Measurements from ENCODE around the gene DLEU7. TPM values are rescaled to one million over a fixed set of nuclear protein-coding genes. Genes with fewer than 3 reads are reported as not detected.

DLEU7 gene
- total and polyA plus RNA-seq, 2 of the 13 experiments (the other 11 are each of a cell fraction or from before 2014, with no cell fraction given), result not detected

DNA sequence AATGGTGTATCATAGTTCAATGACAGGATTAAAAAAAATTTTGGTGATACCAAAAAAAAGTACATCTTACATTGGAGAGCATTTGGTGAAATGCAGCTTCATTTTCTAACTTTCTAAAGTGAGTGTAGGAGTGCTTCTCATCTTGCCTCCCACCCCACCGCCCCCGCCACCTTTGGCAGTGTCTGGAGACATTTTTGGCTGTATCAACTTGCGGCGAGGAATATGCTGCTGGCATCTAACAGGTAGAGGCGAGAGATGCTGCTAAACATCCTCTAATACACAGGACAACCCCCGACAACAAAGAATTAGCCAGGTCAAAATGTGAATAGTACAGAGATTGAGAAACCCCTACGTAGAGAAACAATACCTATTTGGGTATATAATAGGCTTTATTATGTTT is 1.7 kb downstream of the DLEU7 start:
- DNase-seq (ENCODE audit: low spot score) (no peak), ATAC-seq (no peak), FAIRE-seq (no peak)
- in situ Hi-C loops (cut with HindIII; ENCODE audit: extremely low pct_ligation_motif_present, low pct_unique_long_range_greater_than_20kb), result no loop called here
- Histone ChIP-seq H3K36me3 (replicated peaks in 1 of 2; ENCODE audit: control insufficient read depth in 1 of 2, insufficient read depth in 2 of 2, low read length in 2 of 2) (no peaks in the 10 kb centered on the region), H2AFZ (ENCODE audit: low read length) (no peak overlapping the region), H3K4me1 (ENCODE audit: insufficient read depth, low read length) (no peaks in the 10 kb centered on the region), H4K20me1 (ENCODE audit: insufficient read depth, low read length) (no peaks in the 10 kb centered on the region), H3K4me2 (ENCODE audit: low read depth, low read length) (no peak overlapping the region), H3K27me3 (ENCODE audit: control insufficient read depth in 1 of 2, insufficient read depth in 2 of 2, low read length in 2 of 2) (no peaks in the 10 kb centered on the region), H3K9me3 (ENCODE audit: low read length) (no peaks in the 10 kb centered on the region), H3K79me2 (ENCODE audit: insufficient read depth, low read length) (no peaks in the 10 kb centered on the region), H3K4me3 (replicated peaks in 1 of 3; ENCODE audit: insufficient read depth in 1 of 3, low read depth in 2 of 3, low read length in 3 of 3) (no peak overlapping the region), H3K9ac (ENCODE audit: insufficient read depth, low read depth, low read length) (no peak overlapping the region), H3K27ac (ENCODE audit: extremely low read length, insufficient read depth, low read length) (no peak overlapping the region)
- intact Hi-C loops (cut with micrococcal nuclease; ENCODE audit: unreplicated experiment), result no loop called here
- WGBS (ENCODE audit: low lambda C conversion rate), result 93% methylated on average over 7 of the region's 7 CpGs
- TF ChIP-seq, protein P1, sequence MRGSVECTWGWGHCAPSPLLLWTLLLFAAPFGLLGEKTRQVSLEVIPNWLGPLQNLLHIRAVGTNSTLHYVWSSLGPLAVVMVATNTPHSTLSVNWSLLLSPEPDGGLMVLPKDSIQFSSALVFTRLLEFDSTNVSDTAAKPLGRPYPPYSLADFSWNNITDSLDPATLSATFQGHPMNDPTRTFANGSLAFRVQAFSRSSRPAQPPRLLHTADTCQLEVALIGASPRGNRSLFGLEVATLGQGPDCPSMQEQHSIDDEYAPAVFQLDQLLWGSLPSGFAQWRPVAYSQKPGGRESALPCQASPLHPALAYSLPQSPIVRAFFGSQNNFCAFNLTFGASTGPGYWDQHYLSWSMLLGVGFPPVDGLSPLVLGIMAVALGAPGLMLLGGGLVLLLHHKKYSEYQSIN (CRISPR knock-in tag; IDR thresholded peaks at IDR 0.05; ENCODE audit: borderline replicate concordance), result no peak
- no peak for TF ChIP-seq HES4 (CRISPR knock-in tag; IDR thresholded peaks at IDR 0.05; ENCODE audit: borderline replicate concordance)
- TF ChIP-seq SRSF9 (IDR thresholded peaks at IDR 0.05; ENCODE audit: borderline replicate concordance, insufficient read depth, low read depth, low read length, poor library complexity, severe bottlenecking), result no peak
- CTCF ChIA-PET (ENCODE audit: low intra/inter-chr PET ratio, low total read pairs), result no interaction called here
- POLR2A ChIA-PET, result no interaction called here
- BruUV-seq (replicated peaks), result no TSS peak

DNA sequence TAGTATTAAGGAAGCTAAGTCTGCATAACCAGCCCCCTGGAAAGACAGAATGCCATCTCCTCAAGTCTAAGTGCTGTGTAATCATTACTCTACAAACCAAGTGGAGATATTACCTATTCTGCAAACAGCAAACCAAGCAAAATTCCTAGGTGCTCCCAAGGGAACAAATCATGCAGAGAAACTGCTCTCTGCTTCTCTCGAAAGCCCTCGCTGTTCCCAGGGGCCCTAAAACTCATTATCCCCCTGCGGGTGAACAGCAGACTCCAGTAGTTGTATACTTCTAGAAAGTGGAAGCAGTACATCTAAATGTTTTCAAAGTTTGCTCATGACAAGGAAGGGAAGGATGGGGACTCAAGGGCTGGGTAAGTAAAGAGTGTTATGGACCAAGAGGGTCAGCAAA is 3.2 kb downstream of the DLEU7 start:
- H3K9me3 ChIP-seq (ENCODE audit: low read length), result no peaks in the 10 kb centered on the region
- ATAC-seq (no peak), FAIRE-seq (no peak), DNase-seq (ENCODE audit: low spot score) (no peak)
- ChIA-PET POLR2A (no interaction called here), CTCF (ENCODE audit: low intra/inter-chr PET ratio, low total read pairs) (no interaction called here)
- H3K4me1 ChIP-seq (ENCODE audit: insufficient read depth, low read length), result no peaks in the 10 kb centered on the region
- intact Hi-C loops (cut with micrococcal nuclease; ENCODE audit: unreplicated experiment) (no loop called here), in situ Hi-C loops (cut with HindIII; ENCODE audit: extremely low pct_ligation_motif_present, low pct_unique_long_range_greater_than_20kb) (no loop called here)
- no peak overlapping the region for H3K4me3 ChIP-seq (replicated peaks in 1 of 3; ENCODE audit: insufficient read depth in 1 of 3, low read depth in 2 of 3, low read length in 3 of 3)
- no peaks in the 10 kb centered on the region for H3K36me3 ChIP-seq (replicated peaks in 1 of 2; ENCODE audit: control insufficient read depth in 1 of 2, insufficient read depth in 2 of 2, low read length in 2 of 2)
- no peaks in the 10 kb centered on the region for H3K27me3 ChIP-seq (ENCODE audit: control insufficient read depth in 1 of 2, insufficient read depth in 2 of 2, low read length in 2 of 2)
- no peak overlapping the region for H3K9ac ChIP-seq (ENCODE audit: insufficient read depth, low read depth, low read length)
- no peak overlapping the region for H3K27ac ChIP-seq (ENCODE audit: extremely low read length, insufficient read depth, low read length)
- H2AFZ ChIP-seq (ENCODE audit: low read length), result no peak overlapping the region
- H3K4me2 ChIP-seq (ENCODE audit: low read depth, low read length), result no peak overlapping the region
- no peaks in the 10 kb centered on the region for H3K79me2 ChIP-seq (ENCODE audit: insufficient read depth, low read length)
- BruUV-seq (replicated peaks), result no TSS peak
- 91% methylated on average over 3 of the region's 3 CpGs for WGBS (ENCODE audit: low lambda C conversion rate)
- no peaks in the 10 kb centered on the region for H4K20me1 ChIP-seq (ENCODE audit: insufficient read depth, low read length)
- no peak for TF ChIP-seq TBP (CRISPR knock-in tag; IDR thresholded peaks at IDR 0.05)
- TF ChIP-seq ISL2 (CRISPR knock-in tag; IDR thresholded peaks at IDR 0.05), result no peak
- TF ChIP-seq, protein P2, sequence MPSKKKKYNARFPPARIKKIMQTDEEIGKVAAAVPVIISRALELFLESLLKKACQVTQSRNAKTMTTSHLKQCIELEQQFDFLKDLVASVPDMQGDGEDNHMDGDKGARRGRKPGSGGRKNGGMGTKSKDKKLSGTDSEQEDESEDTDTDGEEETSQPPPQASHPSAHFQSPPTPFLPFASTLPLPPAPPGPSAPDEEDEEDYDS (CRISPR knock-in tag; IDR thresholded peaks at IDR 0.05), result no peak
- TF ChIP-seq, protein P3, sequence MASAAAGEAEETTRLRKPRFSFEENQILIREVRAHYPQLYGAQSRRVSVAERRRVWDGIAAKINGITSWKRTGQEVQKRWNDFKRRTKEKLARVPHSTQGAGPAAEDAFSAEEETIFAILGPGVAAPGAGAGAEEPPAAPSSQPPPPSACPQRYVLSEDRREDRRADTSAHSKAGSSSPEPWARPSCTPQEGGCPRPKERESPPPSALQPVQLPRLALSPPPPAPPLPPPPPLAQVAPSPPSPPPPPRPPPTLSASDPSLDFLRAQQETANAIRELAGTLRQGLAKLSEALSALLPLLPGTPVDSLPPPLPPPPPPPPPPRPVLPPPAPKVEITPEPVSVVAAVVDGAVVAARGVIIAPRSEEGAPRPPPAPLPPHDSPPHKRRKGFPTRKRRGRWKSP (CRISPR knock-in tag; IDR thresholded peaks at IDR 0.05), result no peak
- TF ChIP-seq ZNF761 (CRISPR knock-in tag; conservative IDR thresholded peaks at IDR 0.05), result no peak
- TF ChIP-seq, protein P4, sequence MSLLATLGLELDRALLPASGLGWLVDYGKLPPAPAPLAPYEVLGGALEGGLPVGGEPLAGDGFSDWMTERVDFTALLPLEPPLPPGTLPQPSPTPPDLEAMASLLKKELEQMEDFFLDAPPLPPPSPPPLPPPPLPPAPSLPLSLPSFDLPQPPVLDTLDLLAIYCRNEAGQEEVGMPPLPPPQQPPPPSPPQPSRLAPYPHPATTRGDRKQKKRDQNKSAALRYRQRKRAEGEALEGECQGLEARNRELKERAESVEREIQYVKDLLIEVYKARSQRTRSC (CRISPR knock-in tag; IDR thresholded peaks at IDR 0.05; ENCODE audit: low read depth), result no peak
- no peak for TF ChIP-seq NFATC3 (CRISPR knock-in tag; IDR thresholded peaks at IDR 0.05)
- TF ChIP-seq ZNF30 (CRISPR knock-in tag; IDR thresholded peaks at IDR 0.05), result no peak
- TF ChIP-seq, protein P5, sequence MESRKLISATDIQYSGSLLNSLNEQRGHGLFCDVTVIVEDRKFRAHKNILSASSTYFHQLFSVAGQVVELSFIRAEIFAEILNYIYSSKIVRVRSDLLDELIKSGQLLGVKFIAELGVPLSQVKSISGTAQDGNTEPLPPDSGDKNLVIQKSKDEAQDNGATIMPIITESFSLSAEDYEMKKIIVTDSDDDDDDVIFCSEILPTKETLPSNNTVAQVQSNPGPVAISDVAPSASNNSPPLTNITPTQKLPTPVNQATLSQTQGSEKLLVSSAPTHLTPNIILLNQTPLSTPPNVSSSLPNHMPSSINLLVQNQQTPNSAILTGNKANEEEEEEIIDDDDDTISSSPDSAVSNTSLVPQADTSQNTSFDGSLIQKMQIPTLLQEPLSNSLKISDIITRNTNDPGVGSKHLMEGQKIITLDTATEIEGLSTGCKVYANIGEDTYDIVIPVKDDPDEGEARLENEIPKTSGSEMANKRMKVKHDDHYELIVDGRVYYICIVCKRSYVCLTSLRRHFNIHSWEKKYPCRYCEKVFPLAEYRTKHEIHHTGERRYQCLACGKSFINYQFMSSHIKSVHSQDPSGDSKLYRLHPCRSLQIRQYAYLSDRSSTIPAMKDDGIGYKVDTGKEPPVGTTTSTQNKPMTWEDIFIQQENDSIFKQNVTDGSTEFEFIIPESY (CRISPR knock-in tag; IDR thresholded peaks at IDR 0.05), result no peak
- no peak for TF ChIP-seq NPAS2 (CRISPR knock-in tag; IDR thresholded peaks at IDR 0.05; ENCODE audit: borderline replicate concordance)
